GM10847 (cell line): Measurements from ENCODE around the gene WFDC1.

ENCODE experiments used
- POLR2A ChIP-seq: IDR thresholded peaks from 2 replicates; pipeline ENCODE4 v1.6.1; 2011; ENCODE audit not compliant: insufficient read length; ENCODE audit errors: extremely low read depth

WFDC1 gene

DNA sequence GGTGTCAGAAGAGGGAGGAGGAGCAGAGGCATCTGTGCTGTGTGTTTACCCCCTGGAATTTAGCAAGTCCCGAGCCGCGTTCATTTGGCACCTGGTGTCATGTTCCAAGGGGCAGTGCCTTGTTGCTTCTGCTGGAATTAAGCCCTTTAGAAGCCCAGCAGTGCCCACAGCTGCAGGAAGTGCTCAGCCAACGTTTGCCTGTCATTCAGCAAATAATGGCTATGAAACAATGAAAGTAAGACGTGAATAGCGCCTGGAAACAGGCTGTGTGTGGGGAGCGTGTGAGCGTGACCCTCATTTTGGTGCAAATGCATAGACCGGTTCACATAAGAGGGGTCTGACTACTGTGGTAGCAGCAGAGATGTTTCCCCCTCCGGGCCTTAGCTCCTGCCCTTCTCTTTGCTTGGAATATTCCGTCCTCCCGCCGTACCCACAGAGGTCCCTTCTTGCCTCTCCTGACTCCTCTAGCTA, 67.8 kb downstream of the WFDC1 start:
- TF ChIP-seq POLR2A = no peak

DNA sequence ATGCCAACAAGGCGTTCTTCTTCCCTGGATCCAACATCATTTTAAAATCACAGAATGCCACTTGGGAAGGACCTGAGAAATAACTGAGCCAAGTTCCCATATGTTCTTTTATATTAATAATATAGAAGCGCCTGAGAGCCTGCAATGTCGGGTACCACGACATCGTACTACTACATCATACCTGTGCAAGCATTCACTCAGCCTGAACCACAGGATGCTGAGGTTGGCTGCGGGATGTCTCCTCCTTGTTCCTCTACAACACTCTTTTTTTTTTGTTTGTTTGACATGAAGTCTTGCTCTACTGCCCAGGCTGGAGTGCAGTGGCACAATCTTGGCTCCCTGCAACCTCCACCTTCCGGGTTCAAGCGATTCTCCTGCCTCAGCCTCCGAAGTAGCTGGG, 71.5 kb downstream of the WFDC1 start:
- no peak for TF ChIP-seq POLR2A

DNA sequence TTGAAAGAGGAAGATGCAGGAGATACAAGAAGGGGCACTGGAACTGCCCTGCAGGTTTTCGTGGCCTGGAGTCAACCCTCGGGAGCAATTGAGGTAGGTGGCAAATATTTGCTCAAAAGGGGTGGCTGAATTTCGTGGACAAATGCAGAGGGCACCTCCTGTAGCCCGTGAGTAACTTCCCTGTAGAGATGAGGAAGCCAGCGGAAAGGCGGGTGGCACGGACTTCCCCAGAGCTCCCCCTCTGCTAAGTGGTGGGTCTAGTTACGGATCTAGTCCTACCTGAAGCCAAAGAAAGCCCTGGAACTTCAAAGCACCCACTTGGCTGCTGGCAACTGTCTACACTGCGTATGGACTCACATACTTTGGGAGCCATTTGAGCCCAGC, 72.6 kb downstream of the WFDC1 start:
- TF ChIP-seq POLR2A = no peak

DNA sequence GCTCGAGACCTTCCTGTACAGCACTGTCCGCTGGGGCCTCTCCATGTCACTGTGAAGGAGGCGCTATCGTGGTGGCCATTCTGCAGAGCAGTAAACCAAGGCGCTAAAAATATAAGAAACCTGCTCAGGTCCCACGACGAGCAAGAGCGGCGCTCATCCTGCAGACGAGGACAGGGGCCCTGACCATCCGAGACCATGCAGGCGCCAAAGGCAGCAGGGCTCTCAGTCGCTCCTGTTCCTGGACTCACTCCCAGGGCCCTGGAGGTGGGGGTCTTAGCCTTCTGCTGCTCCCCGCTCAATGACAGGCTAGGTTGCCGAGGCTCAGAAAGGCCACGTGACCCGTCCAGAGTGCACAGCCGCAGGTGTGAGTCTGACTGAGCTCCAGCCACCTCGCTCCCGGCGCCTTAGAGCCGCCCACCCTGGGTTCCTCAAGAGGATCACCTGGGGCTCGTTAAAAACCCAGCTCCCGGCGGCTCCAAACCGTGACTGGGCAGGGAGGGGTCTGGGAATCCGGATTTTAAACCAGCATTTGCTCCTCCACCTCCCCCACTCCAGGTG, 73.2 kb downstream of the WFDC1 start:
- TF ChIP-seq POLR2A = no peak

DNA sequence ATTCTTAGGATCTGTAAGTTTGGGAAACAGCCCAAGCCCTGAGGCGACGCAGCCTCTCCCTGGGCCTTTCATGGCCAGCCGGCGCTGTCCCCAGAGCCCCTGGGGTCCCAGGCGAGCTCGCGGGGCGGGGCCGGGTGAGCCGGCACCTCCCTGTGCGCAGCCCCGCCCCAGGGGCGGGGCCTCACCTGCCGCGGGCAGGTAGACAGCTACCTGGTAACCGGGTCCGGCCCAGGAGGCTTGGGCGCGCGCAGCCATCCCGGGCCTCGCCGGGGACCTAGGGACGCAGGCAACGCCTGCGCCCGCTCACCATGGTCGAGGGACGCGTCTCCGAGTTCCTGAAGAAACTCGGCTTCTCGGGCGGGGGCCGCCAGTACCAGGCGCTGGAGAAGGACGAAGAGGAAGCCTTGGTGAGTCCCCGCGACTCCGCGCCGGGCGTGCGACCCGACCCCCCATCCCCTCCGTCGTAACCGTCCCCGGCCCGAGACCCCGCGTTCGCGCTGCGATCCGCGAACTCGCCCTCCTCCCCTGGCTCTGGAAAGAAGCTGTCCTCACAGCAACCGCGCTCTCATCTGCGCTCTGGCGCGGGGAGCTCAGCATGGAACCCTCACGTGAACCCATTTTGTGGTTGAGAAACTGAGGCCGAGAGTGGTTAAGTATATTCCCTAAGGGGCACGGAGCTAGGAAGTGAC, 73.8 kb downstream of the WFDC1 start, which contains the start of gene ATP2C2:
Gene ATP2C2 (plus strand): TSS at position 231 of the 689 bp plus-strand sequence. CDS start 78 bp downstream, at position 309.
- no peak for TF ChIP-seq POLR2A

DNA sequence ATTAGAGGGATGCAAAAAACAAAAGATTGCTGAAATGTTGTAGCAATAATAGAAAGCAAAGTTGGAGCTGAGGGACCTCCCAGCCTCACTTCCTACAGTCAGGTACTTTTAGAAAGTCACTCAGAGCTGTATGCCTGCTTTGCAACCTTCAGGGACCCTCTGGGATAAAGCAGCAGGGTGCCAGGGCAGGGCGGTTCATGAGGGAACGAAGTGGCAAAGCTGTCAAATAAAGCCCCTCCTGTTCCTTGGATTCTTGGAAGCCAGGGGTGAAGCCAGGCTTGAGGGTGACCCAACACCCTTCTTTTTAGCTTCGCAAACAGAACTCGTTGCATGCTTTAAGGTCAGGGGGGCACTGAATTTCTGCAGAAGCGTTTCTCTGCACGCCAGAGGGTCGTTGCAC, 74.4 kb downstream of the WFDC1 start:
- no peak for TF ChIP-seq POLR2A

DNA sequence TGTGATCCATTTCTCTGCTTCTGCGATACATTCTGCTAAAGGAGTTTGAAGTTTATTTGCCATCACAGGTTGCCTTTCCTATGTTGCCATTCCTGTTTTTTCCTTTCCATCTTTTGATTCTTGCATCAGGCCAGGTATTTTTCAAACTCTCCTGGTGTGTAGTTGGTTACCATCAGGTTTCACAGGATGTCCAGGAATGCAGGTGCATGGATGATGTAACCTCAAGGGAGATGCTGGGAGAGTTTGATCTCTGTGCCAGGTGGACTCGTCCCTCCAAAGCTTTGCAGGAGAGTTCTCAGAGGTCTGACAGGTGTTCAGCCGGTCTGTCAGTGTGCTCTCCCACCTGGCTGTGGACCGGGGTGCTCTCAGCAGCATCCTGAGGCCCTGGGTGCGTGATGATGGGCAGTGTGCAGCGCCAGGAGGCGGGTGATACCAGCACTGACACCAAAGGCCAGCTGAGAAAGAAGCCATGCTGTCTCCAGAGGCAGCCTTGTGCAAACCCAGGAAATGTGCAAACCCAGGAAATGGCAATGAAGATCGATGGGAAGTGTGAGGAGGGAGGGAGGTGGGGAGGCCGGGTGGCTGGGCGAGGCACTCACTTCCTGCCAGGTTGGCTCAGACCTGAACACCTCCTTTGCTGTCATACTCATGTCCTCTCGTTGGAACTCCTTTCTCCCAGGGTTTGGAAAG, 75.4 kb downstream of the WFDC1 start:
- no peak for TF ChIP-seq POLR2A

DNA sequence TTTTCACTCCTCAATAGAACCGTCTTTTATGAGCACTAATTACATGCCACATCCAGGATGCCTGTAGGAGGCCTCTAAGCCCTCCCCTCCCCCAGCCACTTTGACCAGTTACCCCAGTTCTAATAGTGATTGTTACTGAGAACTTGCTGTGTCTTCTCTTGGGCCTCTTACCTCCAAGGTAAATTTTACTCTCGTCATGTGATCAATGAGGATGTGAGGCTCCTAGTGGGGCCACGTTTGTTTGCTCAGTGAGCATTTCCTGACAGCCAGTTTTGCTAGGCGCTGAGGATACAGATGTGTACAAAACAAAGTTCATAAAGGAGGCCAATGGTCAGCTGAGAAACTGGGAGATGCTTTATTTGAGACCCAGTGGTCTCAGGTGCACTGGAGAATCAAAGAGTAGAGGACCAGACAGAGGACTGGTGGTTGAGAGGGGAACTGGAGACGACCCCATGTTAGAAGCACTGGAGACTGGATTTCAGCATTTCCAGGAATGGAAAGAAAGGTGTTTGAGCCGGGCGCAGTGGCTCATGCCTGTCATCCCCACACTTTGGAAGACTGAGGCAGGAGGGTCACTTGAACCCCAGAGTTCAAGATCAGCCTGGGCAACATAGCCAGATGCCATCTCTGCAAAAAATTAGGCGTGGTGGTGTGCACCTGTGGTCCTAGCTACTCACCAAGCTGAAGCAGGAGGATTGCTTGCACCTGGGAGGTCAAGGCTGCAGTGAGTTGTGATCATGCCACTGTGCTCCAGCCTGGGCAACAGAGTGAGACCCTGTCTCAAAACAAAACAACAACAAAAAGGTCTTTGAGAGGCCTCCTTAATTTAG, 76.3 kb downstream of the WFDC1 start:
- no peak for TF ChIP-seq POLR2A

DNA sequence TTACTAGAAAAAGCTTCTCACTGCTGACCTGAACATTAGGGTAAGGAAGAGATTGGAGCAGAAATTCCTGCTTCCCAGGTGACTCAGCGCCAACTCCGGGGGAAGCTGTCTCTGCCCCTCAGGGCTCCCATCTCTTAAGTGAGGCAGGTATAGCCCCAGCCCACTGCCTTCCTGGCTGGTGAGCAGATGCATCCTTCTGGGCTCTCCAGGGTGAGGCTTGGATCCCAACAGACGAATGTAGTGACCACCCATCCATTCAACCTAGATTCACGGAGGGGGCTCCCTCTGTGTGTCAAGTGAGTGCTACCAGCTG, 76.8 kb downstream of the WFDC1 start:
- no peak for TF ChIP-seq POLR2A

DNA sequence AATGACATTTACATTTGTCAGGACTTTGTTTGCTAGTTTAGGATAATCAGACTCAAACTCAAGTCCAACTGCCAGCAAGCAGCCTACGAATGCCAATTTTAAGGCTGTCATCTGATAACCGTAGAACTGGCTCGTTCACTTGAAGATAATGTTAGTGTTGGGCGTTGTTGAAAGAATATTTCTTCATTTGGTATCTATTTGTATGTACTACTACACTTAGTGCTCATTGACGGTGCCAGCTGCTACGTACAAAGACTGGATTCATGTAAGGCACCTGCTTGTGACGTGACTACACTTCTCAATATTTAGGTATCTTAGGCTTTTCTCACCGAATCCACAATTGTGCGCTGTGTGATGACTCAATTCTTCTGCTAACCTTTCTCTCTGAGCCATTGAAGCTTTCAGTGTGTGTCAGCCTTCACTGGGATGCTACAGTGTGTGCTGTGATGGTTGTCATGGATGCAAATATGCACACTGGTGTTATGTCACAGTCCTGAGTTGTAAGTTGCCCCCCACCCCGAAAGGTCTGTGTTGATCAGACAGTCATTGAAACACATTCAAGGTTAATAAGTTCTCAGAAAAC, 79.3 kb downstream of the WFDC1 start:
- TF ChIP-seq POLR2A = no peak

DNA sequence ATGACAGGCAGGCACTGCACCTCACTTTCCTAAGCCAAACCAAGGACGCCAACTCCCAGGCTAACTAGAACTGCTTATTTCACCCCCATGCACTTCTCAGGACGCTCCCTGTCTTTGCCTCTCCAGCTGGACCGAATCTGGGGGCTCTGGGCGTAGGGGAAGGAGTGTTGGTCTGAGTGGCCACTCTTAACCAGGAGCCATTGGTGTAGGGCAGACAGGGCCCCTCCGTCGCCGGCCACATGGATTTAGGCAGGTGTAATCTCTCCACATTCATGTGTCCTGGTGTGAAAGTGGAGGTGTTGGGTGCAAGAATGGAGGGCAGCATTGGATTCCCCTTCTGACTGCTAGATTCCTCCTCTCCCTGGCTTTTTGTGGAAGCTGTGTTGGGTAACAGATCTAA, 83.4 kb downstream of the WFDC1 start:
- no peak for TF ChIP-seq POLR2A

DNA sequence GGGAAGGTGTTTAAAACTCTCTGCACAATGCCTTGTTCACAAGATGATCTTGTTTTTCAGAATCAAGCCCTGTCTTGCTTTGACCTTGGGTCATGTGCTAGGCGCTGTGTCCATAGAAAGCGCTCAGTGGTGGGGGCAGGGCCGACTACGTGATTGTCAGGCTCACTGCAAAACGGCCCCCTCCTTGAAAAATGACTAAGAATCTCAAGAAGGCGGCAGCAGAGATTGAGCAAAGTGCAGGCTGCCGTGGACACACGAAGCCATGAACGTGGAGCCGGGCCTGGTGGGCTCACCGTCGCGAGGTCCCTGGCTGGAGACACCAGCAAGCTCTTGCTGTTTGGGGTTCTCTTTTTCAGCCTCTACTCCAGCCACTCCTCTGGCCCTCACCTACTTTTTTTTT, 83.9 kb downstream of the WFDC1 start:
- no peak for TF ChIP-seq POLR2A

DNA sequence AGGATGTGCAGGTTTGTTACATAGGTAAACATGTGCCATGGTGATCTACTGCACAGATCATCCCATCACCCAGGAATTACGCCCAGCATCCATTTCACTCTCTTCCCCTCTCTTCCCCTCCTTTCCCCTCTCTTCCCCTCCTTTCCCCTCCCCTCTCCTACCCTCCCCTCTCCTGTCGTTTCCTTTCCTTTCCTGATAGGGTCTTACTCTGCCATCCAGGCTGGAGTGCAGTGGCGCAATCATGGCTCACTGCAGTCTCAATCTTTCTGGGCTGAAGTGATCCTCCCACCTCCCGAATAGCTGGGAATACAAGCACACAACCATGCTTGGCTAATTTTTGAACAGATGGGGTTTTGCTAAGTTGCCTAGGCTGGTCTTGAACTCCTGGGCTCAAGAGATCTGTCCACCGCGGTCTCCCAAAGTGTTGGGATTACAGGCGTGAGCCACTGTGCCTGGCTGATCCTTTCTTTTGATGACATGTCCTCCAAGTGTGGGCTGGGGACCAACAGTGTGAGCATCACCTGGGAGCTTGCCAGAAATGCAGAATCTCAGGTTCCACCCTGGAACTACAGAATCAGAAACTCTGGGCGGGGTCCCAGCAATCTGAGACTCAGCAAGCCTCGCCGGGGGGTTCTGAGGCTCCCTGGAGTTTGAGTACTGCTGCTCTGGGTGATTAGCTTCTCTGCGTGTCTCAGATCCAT, 84.5 kb downstream of the WFDC1 start:
- TF ChIP-seq POLR2A = no peak
